ENCODE data around the gene SCIN. TPM values are rescaled to one million over a fixed set of nuclear protein-coding genes. Genes with fewer than 3 reads are reported as not detected.
"Not testable (repeated sequence)": the region's sequence is repeated elsewhere in the genome, so short reads cannot be mapped to it uniquely, and the experiment has no call there.

The SCIN gene
- total RNA-seq, 1 experiment from 2014 or later = 0.22 TPM

DNA sequence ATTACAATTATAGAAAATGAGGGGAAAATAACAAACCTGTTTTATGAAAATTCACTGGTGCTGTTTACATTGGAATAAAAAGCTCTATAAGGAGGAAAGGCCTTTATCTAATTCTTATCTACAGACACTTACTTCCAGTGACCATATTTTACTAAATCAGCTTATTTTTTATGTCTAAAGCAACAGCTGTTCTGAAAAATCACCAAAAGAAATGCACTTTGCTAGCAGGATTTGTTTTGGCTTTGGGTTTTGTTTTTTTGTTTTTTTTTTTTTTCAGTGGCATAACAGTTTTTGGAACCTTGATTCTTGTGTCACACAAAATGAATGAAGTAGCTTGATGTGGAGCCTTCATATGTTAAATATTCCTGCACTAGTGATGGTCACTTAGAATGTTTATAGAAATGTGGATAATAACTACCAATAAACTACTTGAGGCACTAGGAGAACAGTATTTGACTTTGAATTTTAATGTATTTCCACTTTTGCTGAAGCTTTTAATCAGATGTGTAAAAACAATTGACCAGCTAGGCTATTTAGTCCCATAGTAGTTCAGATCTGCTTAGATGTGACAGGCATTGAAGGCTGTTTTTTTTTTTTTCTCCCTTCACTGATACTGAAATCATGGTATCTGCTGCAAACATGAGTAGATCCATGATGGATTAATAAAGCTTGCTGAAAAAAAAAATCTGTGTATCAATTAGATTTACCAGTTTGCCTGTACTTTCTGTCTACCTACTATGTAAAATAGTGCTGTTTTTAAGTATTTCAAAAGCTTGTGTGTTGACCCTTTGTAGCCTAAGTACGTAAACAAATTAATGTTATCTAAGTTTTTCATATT is 119.7 kb downstream of the SCIN start (continued):
- TF ChIP-seq, protein P1, sequence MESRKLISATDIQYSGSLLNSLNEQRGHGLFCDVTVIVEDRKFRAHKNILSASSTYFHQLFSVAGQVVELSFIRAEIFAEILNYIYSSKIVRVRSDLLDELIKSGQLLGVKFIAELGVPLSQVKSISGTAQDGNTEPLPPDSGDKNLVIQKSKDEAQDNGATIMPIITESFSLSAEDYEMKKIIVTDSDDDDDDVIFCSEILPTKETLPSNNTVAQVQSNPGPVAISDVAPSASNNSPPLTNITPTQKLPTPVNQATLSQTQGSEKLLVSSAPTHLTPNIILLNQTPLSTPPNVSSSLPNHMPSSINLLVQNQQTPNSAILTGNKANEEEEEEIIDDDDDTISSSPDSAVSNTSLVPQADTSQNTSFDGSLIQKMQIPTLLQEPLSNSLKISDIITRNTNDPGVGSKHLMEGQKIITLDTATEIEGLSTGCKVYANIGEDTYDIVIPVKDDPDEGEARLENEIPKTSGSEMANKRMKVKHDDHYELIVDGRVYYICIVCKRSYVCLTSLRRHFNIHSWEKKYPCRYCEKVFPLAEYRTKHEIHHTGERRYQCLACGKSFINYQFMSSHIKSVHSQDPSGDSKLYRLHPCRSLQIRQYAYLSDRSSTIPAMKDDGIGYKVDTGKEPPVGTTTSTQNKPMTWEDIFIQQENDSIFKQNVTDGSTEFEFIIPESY (IDR thresholded peaks at IDR 0.05; ENCODE audit: extremely low read depth, insufficient replicate concordance, low read length) = no peak
- TF ChIP-seq CBX3 (IDR thresholded peaks at IDR 0.05; ENCODE audit: low read depth) = no peak
- no peak for TF ChIP-seq CEBPB (IDR thresholded peaks at IDR 0.05; ENCODE audit: low read depth)
- TF ChIP-seq, protein P2, sequence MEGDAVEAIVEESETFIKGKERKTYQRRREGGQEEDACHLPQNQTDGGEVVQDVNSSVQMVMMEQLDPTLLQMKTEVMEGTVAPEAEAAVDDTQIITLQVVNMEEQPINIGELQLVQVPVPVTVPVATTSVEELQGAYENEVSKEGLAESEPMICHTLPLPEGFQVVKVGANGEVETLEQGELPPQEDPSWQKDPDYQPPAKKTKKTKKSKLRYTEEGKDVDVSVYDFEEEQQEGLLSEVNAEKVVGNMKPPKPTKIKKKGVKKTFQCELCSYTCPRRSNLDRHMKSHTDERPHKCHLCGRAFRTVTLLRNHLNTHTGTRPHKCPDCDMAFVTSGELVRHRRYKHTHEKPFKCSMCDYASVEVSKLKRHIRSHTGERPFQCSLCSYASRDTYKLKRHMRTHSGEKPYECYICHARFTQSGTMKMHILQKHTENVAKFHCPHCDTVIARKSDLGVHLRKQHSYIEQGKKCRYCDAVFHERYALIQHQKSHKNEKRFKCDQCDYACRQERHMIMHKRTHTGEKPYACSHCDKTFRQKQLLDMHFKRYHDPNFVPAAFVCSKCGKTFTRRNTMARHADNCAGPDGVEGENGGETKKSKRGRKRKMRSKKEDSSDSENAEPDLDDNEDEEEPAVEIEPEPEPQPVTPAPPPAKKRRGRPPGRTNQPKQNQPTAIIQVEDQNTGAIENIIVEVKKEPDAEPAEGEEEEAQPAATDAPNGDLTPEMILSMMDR (IDR thresholded peaks at IDR 0.05 in 2 of 3, conservative IDR thresholded peaks at IDR 0.05 in 1 of 3; ENCODE audit: borderline replicate concordance in 1 of 3, insufficient read depth in 1 of 3, low read depth in 2 of 3, low read length in 2 of 3) = no peak
- TF ChIP-seq, protein P3, sequence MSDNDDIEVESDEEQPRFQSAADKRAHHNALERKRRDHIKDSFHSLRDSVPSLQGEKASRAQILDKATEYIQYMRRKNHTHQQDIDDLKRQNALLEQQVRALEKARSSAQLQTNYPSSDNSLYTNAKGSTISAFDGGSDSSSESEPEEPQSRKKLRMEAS (IDR thresholded peaks at IDR 0.05) = no peak
- TF ChIP-seq EZH2 (IDR thresholded peaks at IDR 0.05) = no peak
- no peak for TF ChIP-seq ELF1 (IDR thresholded peaks at IDR 0.05; ENCODE audit: borderline replicate concordance, low read depth)
- no peak for TF ChIP-seq ZFX (IDR thresholded peaks at IDR 0.05)
- no peak for TF ChIP-seq FOSL1 (IDR thresholded peaks at IDR 0.05; ENCODE audit: low read depth)
- TF ChIP-seq POLR2A (IDR thresholded peaks at IDR 0.05; ENCODE audit: borderline replicate concordance, extremely low read depth, insufficient read depth, insufficient read length) = no peak

DNA sequence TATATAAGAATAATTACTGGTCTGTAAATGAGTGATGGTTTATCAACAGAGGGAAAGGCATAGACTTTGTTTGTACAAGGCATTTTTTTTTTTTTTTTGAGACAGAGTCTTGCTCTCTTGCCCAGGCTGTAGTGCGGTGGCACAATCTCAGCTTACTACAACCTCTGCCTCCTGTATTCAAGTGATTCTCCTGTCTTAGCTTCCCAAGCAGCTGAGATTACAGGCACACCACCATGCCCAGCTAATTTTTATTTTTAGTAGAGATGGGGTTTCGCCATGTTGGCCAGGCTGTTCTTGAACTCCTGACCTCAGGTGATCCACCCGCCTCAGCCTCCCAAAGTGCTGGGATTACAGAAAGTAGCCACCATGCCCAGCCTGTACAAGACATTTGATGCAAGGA is 120.9 kb downstream of the SCIN start:
- Histone ChIP-seq H3K4me1 (ENCODE audit: control insufficient read depth in 1 of 2, insufficient read depth in 2 of 2, low read length in 2 of 2) (peaks cover 20 to 28% of the 10 kb centered on the region in 2 experiments), H3K79me2 (ENCODE audit: insufficient read depth, low read length) (peaks cover 79% of the 10 kb centered on the region)
- intact Hi-C loops (cut with micrococcal nuclease); H4K20me1 ChIP-seq (ENCODE audit: insufficient read depth); BruUV-seq (replicated peaks); H3K36me3 ChIP-seq (ENCODE audit: control insufficient read depth in 1 of 2, insufficient read depth in 2 of 2, low read length in 2 of 2); RAD21 ChIA-PET (ENCODE audit: low non-redundant PET in 1 of 2, low total read pairs in 2 of 2, uncharacterized antibody in 2 of 2, unreplicated experiment in 2 of 2); POLR2A ChIA-PET; H3K27me3 ChIP-seq (ENCODE audit: insufficient read depth, low read length); ATAC-seq; DNase-seq (ENCODE audit: low read depth, low spot score); H3K9me3 ChIP-seq (ENCODE audit: control insufficient read depth in 1 of 2, insufficient read depth in 1 of 2, low read depth in 1 of 2, low read length in 2 of 2); H3K4me2 ChIP-seq (ENCODE audit: low read length); H3K4me3 ChIP-seq (replicated peaks in 1 of 2; ENCODE audit: low read depth in 1 of 2, low read length in 2 of 2); H3K9me2 ChIP-seq (ENCODE audit: insufficient read depth); CTCF ChIA-PET; H3K27ac ChIP-seq (ENCODE audit: low read depth, low read length); H2AFZ ChIP-seq (ENCODE audit: low read depth, low read length, poor library complexity, severe bottlenecking); H3K9ac ChIP-seq (ENCODE audit: low read length): not testable (repeated sequence)

All from HCT116 (cell line).